ENCODE data around the gene PYROXD2.

The PYROXD2 gene

GRCh38 chr10:98340261-98340939 lies 74.6 kb downstream of the PYROXD2 start:
- in situ Hi-C loops (cut with MboI; ENCODE audit: low sequenced_read_pairs), result no loop called here

DNA sequence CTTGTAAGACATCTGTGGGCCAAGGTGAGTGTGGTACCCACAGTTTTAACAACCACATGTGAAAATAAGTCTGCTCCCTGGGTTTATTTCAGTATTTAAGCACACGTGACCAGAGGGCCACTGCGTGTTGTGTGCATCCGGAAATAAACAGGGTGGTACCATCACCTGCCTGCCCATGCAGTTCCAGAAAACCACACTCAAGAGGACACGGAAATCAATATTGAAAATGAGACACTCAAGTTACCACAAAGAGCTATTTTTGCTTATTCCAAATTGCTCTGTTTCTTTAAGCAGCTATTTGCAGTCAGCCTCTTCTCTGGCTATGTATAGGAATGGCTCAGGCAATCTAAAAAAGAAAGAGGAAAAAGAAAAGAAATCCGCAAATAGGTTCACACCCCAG lies 75.2 kb downstream of the PYROXD2 start:
- in situ Hi-C loops (cut with MboI; ENCODE audit: low sequenced_read_pairs), result no loop called here

GRCh38 chr10:98338896-98339295 lies 76.1 kb downstream of the PYROXD2 start:
- in situ Hi-C loops (cut with MboI; ENCODE audit: low sequenced_read_pairs), result no loop called here

- in situ Hi-C loops (cut with MboI; ENCODE audit: low sequenced_read_pairs), result no loop called here
These were observed 76.7 kb downstream of the PYROXD2 start for GRCh38 chr10:98338318-98338717.

DNA sequence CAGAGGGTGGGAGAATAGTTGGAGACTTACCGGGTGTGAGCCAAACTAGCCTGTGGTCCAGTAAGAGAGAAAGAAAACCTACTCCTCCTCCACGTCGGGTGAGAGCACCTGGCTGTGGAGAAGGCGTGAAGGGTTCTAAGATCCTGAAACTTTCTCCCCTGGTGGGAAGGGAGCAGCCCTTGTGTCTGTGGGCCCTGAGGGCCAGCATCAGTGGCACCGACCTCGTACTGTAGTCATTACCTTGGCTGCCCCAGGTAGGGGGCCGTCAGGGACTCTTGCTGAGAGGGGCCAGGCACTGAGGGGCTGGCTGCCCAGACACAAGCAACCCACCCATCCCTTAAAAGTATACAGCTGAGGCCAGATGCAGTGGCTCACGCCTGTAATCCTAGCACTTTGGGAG lies 77.5 kb downstream of the PYROXD2 start:
- in situ Hi-C loops (cut with MboI; ENCODE audit: low sequenced_read_pairs), result no loop called here
